H9 (cell line): ENCODE results near the gene TBCK. TPM values are rescaled to one million over a fixed set of nuclear protein-coding genes. Genes with fewer than 3 reads are reported as not detected.

Experiments
- DNase-seq: peaks from one replicate; pipeline ENCODE4 v3.0.0-alpha.2; 2017
- H2AFZ ChIP-seq: one replicate; pipeline ENCODE4 v1.6.1; 2013; ENCODE audit warnings: mild to moderate bottlenecking, low read length, control low read depth, moderate library complexity
- H2AK5ac ChIP-seq: 2 replicates; pipeline ENCODE4 v1.6.1; 2013; ENCODE audit warnings: low read length, control low read depth, mixed read lengths; ENCODE audit not compliant: insufficient read length
- H2BK120ac ChIP-seq: one replicate; pipeline ENCODE4 v1.6.1; 2013; ENCODE audit warnings: low read depth, mild to moderate bottlenecking, low read length, control low read depth, inconsistent platforms; ENCODE audit not compliant: poor library complexity, severe bottlenecking
- H2BK12ac ChIP-seq: 2 replicates; pipeline ENCODE4 v1.6.1; 2013; ENCODE audit warnings: low read length, control low read depth, mixed read lengths, low read depth; ENCODE audit not compliant: insufficient read length
- H2BK15ac ChIP-seq: 2 replicates; pipeline ENCODE4 v1.6.1; 2013; ENCODE audit warnings: low read depth, low read length, control low read depth
- H2BK20ac ChIP-seq: one replicate; pipeline ENCODE4 v1.6.1; 2013; ENCODE audit warnings: low read depth, mild to moderate bottlenecking, low read length, control low read depth, inconsistent platforms; ENCODE audit not compliant: poor library complexity, severe bottlenecking
- H2BK5ac ChIP-seq: 2 replicates; pipeline ENCODE4 v1.6.1; 2013; ENCODE audit warnings: low read length, control low read depth, mixed read lengths; ENCODE audit not compliant: insufficient read length
- H3K14ac ChIP-seq: 2 replicates; pipeline ENCODE4 v1.6.1; 2013; ENCODE audit warnings: low read length, control low read depth; ENCODE audit not compliant: insufficient read depth
- H3K18ac ChIP-seq: 2 replicates; pipeline ENCODE4 v1.6.1; 2013; ENCODE audit warnings: low read depth, mild to moderate bottlenecking, mixed read lengths, low read length, control low read depth; ENCODE audit not compliant: insufficient read length
- H3K23ac ChIP-seq: 2 replicates; pipeline ENCODE4 v1.6.1; 2013; ENCODE audit warnings: low read length, control low read depth, mixed read lengths, low read depth; ENCODE audit not compliant: insufficient read length
- H3K23me2 ChIP-seq: 2 replicates; pipeline ENCODE4 v1.6.1; 2013; ENCODE audit warnings: low read depth, mild to moderate bottlenecking, mixed read lengths, low read length, control low read depth; ENCODE audit not compliant: insufficient read length, poor library complexity, severe bottlenecking
- H3K27ac ChIP-seq: 2 replicates; pipeline ENCODE4 v1.5.1; 2013; ENCODE audit warnings: low read length, control low read depth, mixed read lengths, low read depth; ENCODE audit not compliant: insufficient read length
- H3K27me3 ChIP-seq: 2 replicates; pipeline ENCODE4 v1.6.1; 2013; ENCODE audit warnings: low read length, control low read depth, inconsistent platforms; ENCODE audit not compliant: insufficient read depth
- H3K4ac ChIP-seq: 2 replicates; pipeline ENCODE4 v1.6.1; 2013; ENCODE audit warnings: low read depth, mild to moderate bottlenecking, control low read depth, inconsistent platforms, low read length, moderate library complexity
- H3K4me1 ChIP-seq: 2 replicates; pipeline ENCODE4 v1.6.1; 2013; ENCODE audit warnings: low read length, control low read depth, inconsistent platforms; ENCODE audit not compliant: insufficient read depth
- H3K4me2 ChIP-seq: 2 replicates; pipeline ENCODE4 v1.6.1; 2013; ENCODE audit warnings: low read length, control low read depth, mixed read lengths; ENCODE audit not compliant: insufficient read length, insufficient read depth
- H3K56ac ChIP-seq: 2 replicates; pipeline ENCODE4 v1.6.1; 2013; ENCODE audit warnings: low read depth, mild to moderate bottlenecking, mixed read lengths, low read length, control low read depth; ENCODE audit not compliant: insufficient read length
- H3K79me1 ChIP-seq: 2 replicates; pipeline ENCODE4 v1.6.1; 2013; ENCODE audit warnings: low read depth, mild to moderate bottlenecking, moderate library complexity, low read length, control low read depth, inconsistent platforms; ENCODE audit not compliant: insufficient read depth, poor library complexity, severe bottlenecking
- H3K79me2 ChIP-seq: 2 replicates; pipeline ENCODE4 v1.6.1; 2013; ENCODE audit warnings: low read length, control low read depth, inconsistent platforms; ENCODE audit not compliant: insufficient read depth
- H3K9ac ChIP-seq: 2 replicates; pipeline ENCODE4 v1.6.1; 2013; ENCODE audit warnings: low read length, control low read depth, mixed read lengths; ENCODE audit not compliant: insufficient read length; ENCODE audit errors: extremely low read depth
- H3K9me3 ChIP-seq: one replicate; pipeline ENCODE4 v1.6.1; 2013; ENCODE audit warnings: low read depth, low read length, inconsistent platforms; ENCODE audit not compliant: control insufficient read depth
- H3T11ph ChIP-seq: one replicate; pipeline ENCODE4 v1.6.1; 2013; ENCODE audit warnings: mild to moderate bottlenecking, low read length, control low read depth, inconsistent platforms
- H4K20me1 ChIP-seq: one replicate; pipeline ENCODE4 v1.6.1; 2013; ENCODE audit not compliant: control insufficient read depth, insufficient read length, insufficient read depth
- H4K5ac ChIP-seq: 2 replicates; pipeline ENCODE4 v1.6.1; 2013; ENCODE audit warnings: low read depth, mild to moderate bottlenecking, mixed read lengths, low read length, control low read depth; ENCODE audit not compliant: insufficient read length
- H4K8ac ChIP-seq: replicated peaks from 2 replicates; pipeline ENCODE4 v1.6.1; 2013; ENCODE audit warnings: low read length, control low read depth, mixed read lengths, low read depth; ENCODE audit not compliant: insufficient read length
- H4K91ac ChIP-seq: 2 replicates; pipeline ENCODE4 v1.6.1; 2013; ENCODE audit warnings: low read depth, mild to moderate bottlenecking, moderate library complexity, mixed read lengths, low read length, control low read depth; ENCODE audit not compliant: insufficient read length
- H3K27ac Mint-ChIP-seq, 3 experiments: 2 replicates in 2 of 3; 3 replicates in 1 of 3; pipeline ENCODE4 v1.8.0; 2020 to 2021; ENCODE audit warnings: mixed read lengths in 3 of 3, mild to moderate bottlenecking in 1 of 3, moderate library complexity in 1 of 3
- H3K27me3 Mint-ChIP-seq: 2 replicates; pipeline ENCODE4 v1.8.0; 2021; ENCODE audit warnings: low read depth, mild to moderate bottlenecking, moderate library complexity, mixed read lengths
- H3K36me3 Mint-ChIP-seq, 3 experiments: 2 replicates in 2 of 3; 3 replicates in 1 of 3; pipeline ENCODE4 v1.8.0; 2020 to 2021; ENCODE audit warnings: low read depth in 3 of 3, mixed read lengths in 3 of 3; ENCODE audit not compliant: insufficient read depth in 1 of 3
- H3K4me1 Mint-ChIP-seq, 2 experiments: 2 replicates each; pipeline ENCODE4 v1.8.0; 2020; ENCODE audit warnings: mixed read lengths in 2 of 2
- H3K4me3 Mint-ChIP-seq, 2 experiments: 2 replicates in 1 of 2; 3 replicates in 1 of 2; pipeline ENCODE4 v1.8.0; 2020 to 2021; ENCODE audit warnings: mild to moderate bottlenecking in 2 of 2, mixed read lengths in 2 of 2, moderate library complexity in 1 of 2
- H3K9me3 Mint-ChIP-seq, 2 experiments: 2 replicates in 1 of 2; 3 replicates in 1 of 2; pipeline ENCODE4 v1.8.0; 2020; ENCODE audit warnings: mild to moderate bottlenecking in 2 of 2, mixed read lengths in 2 of 2, moderate library complexity in 1 of 2
- CTCF ChIP-seq: fragments of 200-600 bp; sonication (generic); conservative IDR thresholded peaks from 3 replicates; pipeline ENCODE4 v1.8.0; 2021; ENCODE audit warnings: antibody characterized with exemption, mild to moderate bottlenecking
- total RNA-seq: library from RNA; stranded (reverse); gene quantifications from 2 replicates; pipeline ENCODE4 v1.2.1, GENCODE V29; 2021

Gene TBCK
- total RNA-seq, 1 experiment from 2014 or later: 22.1 TPM

- no peak overlapping the region for H3K18ac ChIP-seq
- H4K8ac ChIP-seq: no peak overlapping the region
- no peak overlapping the region for H3K4ac ChIP-seq
- Mint-ChIP-seq H3K36me3 (peaks cover 7 to 21% (median 17%) of the 10 kb centered on the region in 3 experiments), H3K9me3 (peaks cover 18 to 19% of the 10 kb centered on the region in 2 experiments; a peak in 4 of 5 replicates), H3K27me3 (peaks cover 1% of the 10 kb centered on the region; the same call in 1 of the 2 replicates), H3K4me3 (no peak overlapping the region), H3K27ac (no peak overlapping the region; a peak in 1 of 7 replicates), H3K4me1 (peaks cover 18 to 27% of the 10 kb centered on the region in 2 experiments)
- H2BK120ac ChIP-seq: no peak overlapping the region
- no peak overlapping the region for H3K23ac ChIP-seq
- H3K4me1 ChIP-seq: 0 out of 2 replicates have a peak, but pooled peaks cover 4% of the 10 kb centered on the region
- no peak overlapping the region for H2BK12ac ChIP-seq
- no peak overlapping the region for H3K9ac ChIP-seq
- TF ChIP-seq CTCF: no peak
- H3T11ph ChIP-seq: no peak overlapping the region
- H2AFZ ChIP-seq: no peak overlapping the region
- no peaks in the 10 kb centered on the region for H3K9me3 ChIP-seq
- no peak overlapping the region for H4K5ac ChIP-seq
- H2AK5ac ChIP-seq: no peak overlapping the region
- H3K56ac ChIP-seq: no peak overlapping the region
- H3K27me3 ChIP-seq: no peaks in the 10 kb centered on the region
- H3K14ac ChIP-seq: no peak overlapping the region
- H2BK15ac ChIP-seq: no peak overlapping the region
- H3K4me2 ChIP-seq: no peak overlapping the region
- no peak overlapping the region for H2BK5ac ChIP-seq
- no peak for DNase-seq
- H3K79me1 ChIP-seq: no peaks in the 10 kb centered on the region
- no peak overlapping the region for H3K27ac ChIP-seq
- H2BK20ac ChIP-seq: no peak overlapping the region
- H3K79me2 ChIP-seq: no peaks in the 10 kb centered on the region
- H4K91ac ChIP-seq: no peak overlapping the region
- H3K23me2 ChIP-seq: no peaks in the 10 kb centered on the region
- no peaks in the 10 kb centered on the region for H4K20me1 ChIP-seq
These were observed 282.5 kb downstream of the TBCK start for GRCh38 chr4:106033469-106033868.
